Measurements from ENCODE around the gene RIOX2. TPM values are rescaled to one million over a fixed set of nuclear protein-coding genes. Genes with fewer than 3 reads are reported as not detected.

RIOX2 gene
- polyA plus RNA-seq, 3 donors: 31.8 to 41.6 (median 33.2) TPM

GRCh38 chr3:97996988-97997387 lies 24.8 kb upstream of the RIOX2 start:
- no peak for DNase-seq (ENCODE audit: extremely low read depth in 1 of 11, low read depth in 9 of 11, low spot score in 4 of 11)

DNA sequence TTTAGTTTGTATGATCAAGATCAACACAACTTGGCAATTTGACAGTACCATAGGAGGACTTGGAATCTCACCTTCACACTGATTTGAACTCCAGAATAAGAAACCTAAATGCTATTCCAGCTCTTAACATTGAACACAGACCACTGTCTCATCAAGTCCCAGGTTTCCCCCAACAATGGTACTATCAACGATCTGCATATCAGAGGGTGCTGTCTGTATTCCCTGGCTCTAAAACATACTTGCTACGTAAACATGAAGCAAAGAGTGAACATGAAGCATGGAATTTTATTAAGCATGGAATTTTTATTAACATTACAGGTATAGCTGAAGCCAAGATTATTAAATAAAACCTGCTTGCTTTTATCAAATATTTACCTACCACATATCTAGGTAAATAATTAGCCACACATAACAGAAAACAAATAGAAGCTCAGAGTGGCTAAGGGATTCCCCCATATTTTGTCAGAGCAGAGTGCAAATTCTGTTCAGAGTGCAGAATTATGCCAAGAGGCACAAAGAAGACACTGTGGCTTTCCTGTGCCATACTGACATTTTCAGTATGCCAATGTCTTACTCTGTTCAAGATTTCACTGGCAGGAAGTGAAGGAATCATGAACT lies 22.2 kb upstream of the RIOX2 start:
- DNase-seq (ENCODE audit: extremely low read depth in 1 of 11, low read depth in 9 of 11, low spot score in 4 of 11): no peak

GRCh38 chr3:97993526-97993925 lies 21.3 kb upstream of the RIOX2 start:
- DNase-seq (ENCODE audit: extremely low read depth in 1 of 11, low read depth in 9 of 11, low spot score in 4 of 11): no peak

- DNase-seq (ENCODE audit: extremely low read depth in 1 of 11, low read depth in 9 of 11, low spot score in 4 of 11): no peak
These were observed 20.4 kb upstream of the RIOX2 start for GRCh38 chr3:97992547-97993173.

DNA sequence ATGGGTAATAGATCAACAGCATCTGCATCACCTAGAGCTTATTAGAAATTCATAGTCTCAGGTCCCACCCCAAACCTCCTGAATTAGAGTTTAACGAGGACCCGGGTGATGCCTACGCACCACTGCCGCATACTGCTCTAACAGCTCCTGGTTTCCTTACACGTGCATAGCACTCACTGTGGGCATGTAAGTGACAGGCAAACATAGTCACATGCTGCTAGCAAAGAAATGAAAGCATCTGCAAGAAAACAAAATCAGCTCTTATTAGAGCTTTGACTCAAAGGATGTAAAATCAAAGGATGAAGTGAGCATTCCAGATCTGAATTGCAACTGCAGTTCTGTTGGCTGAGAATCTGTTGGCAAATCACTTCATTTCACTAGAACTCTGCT lies 19.1 kb upstream of the RIOX2 start:
- DNase-seq (ENCODE audit: extremely low read depth in 1 of 11, low read depth in 9 of 11, low spot score in 4 of 11): no peak

DNA sequence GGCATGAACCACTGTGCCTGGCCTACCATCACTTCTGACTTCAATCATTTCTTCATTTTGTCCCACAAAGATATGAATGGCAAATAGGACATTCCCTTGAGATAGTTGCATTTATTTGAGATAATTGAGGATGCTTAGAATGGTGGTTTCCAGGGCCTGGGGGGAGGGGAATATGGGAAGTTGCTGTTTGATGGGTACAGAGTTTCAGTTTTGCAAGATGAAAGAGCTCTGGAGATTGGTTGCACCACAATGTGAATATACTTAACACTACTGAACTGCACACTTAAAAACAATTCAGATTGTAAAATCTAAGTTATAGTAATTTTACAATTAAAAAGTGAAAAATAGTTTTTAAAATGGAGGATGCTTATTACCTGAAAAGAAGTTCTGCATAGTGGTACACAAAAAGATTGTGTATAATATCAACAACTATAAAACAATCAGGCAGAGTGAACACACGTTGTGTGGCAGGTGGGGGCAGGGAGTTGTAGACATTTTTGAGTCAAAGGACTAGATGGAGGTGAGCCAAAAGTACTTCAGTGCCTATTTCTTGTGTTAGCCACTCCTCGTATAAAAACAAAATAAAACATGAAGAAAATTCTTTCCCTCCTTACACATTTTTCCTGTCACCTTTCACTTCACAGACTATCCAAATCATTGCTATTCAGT lies 18.5 kb upstream of the RIOX2 start:
- no peak for DNase-seq (ENCODE audit: extremely low read depth in 1 of 11, low read depth in 9 of 11, low spot score in 4 of 11)

DNA sequence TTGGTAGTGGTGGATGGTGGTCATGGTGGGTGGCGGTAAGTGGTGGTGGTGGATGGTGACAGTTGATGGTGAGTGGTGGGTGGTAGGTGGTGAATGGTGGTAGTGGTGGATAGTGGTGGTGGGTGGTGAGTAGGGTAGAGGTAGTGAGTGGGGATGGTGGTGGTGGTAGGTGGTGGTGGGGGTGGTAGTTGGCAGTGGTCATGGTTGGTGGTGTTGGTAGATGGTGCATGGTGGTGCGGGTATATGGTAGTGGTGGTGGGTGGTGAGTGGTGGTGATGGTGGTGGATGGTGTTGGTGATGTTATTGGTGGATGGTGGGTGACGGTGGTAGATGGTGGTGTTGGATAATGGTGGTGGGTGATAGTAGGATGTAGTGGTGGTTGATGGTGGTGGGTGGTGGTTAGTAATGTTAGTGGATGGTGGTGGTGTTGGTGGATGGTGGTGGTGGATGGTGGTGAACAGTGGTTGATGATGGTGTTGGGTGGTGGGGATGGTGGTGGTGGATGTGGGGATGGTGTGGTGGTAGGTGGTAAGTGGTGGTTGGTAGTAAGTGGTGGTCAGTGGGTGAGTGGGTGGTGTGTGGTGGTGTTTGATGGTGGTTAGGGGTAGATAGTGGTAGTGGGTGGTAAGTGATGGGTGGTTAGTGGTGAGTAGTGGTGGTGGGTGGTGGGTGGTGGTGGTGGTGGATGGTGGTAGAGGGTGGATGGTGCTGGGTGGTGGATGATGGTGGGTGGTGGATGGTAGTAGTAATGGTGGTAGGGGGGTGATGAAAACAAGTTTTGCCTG lies 16.7 kb upstream of the RIOX2 start:
- DNase-seq (ENCODE audit: extremely low read depth in 1 of 11, low read depth in 9 of 11, low spot score in 4 of 11): no peak

DNA sequence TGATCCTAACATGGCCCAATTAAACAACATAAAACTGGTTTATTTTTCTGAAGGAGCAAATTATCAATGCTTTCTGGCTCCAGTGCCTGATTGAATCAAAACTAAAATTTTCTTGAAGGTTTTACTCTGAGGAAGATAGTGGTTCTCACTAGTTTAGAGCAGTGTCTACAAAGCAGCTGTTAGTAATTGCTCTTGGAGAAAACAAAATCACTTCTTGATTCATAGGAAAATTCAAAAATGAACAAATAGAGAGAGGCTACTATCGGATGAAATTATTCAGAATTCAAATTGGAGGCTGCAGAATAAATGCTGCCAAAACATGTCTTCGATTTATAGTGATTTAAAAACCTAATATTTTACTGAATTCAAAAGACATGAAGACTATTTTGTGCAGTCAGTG lies 15.1 kb upstream of the RIOX2 start:
- no peak for DNase-seq (ENCODE audit: extremely low read depth in 1 of 11, low read depth in 9 of 11, low spot score in 4 of 11)

DNA sequence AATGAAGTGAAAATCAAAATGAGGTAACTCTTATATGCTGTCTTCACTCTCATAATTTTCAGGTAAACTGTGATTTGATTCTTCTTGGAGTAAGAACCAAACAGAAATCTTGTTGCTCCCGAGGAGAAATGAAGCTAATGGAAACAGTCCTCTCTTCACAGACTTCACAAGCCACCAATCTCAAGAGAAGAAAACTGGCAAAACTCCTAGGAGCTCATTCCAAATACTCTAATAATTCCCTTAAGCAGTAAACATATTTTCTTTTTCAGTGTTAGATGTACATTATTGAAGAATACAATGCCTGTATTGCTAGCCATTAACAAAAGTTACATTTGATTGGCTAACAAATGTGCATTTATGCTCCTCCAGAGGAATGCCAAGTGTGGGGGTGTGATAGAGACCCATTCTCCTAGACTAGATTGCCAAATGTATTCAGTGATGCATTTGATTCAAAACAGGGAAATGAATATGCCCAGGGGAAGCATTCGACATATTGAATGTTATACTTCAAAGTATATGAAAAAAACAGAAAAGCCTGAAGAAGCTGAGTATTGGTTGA lies 11.8 kb upstream of the RIOX2 start:
- DNase-seq (ENCODE audit: extremely low read depth in 1 of 11, low read depth in 9 of 11, low spot score in 4 of 11): no peak

DNA sequence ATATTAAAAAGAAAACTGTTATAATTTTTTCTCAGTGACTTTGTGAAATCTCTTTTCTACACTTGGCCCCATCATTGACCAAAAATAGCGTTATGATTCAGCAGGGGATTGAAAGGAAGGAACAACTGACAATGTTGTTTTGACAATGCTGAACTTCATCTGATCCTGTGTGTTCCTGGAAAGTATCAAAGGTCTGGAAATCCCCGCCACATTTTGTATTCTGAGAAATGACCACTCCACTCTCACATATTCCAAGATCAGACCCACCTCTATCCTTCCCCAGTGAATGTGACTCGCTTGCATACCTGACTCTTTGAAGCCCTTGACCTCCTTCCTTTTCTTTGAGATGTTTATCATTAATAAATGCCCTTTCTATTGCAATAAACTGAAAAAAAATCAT lies 9.7 kb upstream of the RIOX2 start:
- DNase-seq (ENCODE audit: extremely low read depth in 1 of 11, low read depth in 9 of 11, low spot score in 4 of 11): no peak

DNA sequence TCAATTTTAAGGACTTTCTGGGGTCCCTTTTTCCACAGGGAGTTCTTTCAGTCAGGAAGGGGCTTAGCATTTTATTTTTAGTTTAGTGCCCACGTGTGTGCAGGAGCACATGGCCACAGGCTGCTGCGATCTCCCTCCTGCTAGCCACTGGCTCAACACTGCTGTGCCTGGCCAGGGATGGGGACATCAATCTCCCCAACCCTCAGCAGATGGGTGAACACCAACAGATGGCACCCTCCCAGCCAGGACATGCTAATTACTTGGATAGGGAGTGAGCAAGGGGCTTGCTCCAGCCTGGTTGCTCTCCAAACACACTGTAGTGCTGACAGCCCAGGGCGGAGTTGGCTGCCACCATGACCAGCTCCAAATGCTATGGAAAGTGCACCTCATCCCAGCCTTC lies 7.4 kb upstream of the RIOX2 start:
- DNase-seq (ENCODE audit: extremely low read depth in 1 of 11, low read depth in 9 of 11, low spot score in 4 of 11): no peak

GRCh38 chr3:97975466-97975865 lies 3.2 kb upstream of the RIOX2 start:
- no peak for DNase-seq (ENCODE audit: extremely low read depth in 1 of 11, low read depth in 9 of 11, low spot score in 4 of 11)

GRCh38 chr3:97974996-97975395 lies 2.8 kb upstream of the RIOX2 start:
- DNase-seq (ENCODE audit: extremely low read depth in 1 of 11, low read depth in 9 of 11, low spot score in 4 of 11): no peak

GRCh38 chr3:97972976-97973375 lies 745 bp upstream of the RIOX2 start:
- no peak for DNase-seq (ENCODE audit: extremely low read depth in 1 of 11, low read depth in 9 of 11, low spot score in 4 of 11)

- no peak for DNase-seq (ENCODE audit: extremely low read depth in 1 of 11, low read depth in 9 of 11, low spot score in 4 of 11)
These were observed 1.1 kb downstream of the RIOX2 start for GRCh38 chr3:97970956-97971620.

DNA sequence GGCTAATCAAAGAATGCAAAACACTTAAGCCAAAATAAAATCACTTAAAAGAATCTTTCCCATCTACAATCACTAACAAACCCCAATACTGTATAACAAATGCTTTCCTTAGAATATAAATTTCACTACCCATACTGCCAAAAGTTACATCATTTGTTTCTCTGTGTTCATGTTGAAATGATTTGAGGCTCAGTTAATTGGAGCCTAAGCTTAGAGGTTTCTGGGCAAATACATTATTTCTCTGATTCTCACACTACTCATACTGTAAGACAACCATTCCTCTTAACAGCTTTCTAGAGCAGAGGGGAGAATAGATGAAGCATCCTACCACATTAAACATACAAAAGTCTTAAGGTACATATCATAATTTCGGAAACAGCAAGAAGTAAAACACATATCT lies 2.1 kb downstream of the RIOX2 start:
- no peak for DNase-seq (ENCODE audit: extremely low read depth in 1 of 11, low read depth in 9 of 11, low spot score in 4 of 11)

DNA sequence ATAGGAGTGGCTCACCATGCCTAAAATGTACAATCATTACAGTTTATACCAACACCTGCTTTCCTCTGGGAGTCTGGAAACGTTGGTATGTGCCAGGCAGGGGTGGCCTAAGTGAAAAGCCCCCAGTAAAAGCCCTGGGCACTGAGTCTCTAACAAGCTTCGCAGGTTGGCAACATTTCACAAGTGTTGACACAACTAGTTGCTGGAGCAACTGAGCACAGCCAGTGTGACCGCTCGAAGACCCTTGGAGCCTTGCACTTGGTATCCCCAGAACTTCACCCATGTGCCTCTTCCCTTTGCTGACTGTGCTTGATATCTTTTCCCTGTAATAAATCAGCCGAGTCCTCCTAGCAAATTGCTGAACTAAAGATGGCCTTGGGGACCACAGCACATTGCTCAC lies 2.7 kb downstream of the RIOX2 start:
- no peak for DNase-seq (ENCODE audit: extremely low read depth in 1 of 11, low read depth in 9 of 11, low spot score in 4 of 11)

DNA sequence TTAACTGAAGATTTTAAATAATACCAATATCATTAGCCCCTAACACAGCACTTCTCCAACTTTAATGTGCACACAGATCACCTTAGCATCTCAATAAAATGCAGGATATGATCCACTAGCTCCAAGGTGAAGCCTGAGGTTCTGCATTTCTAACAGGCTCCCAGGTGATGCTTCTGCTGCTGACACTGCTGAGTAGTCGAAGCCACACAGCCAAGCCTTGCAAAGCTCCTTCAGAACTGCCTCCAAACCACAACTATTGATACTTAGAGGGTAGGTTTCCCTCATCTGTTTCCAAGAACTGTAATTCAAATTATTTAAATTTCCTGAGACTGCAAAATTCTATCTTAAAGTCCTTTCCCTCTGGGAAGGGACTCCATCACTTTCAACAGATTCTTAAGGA lies 3.9 kb downstream of the RIOX2 start:
- no peak for DNase-seq (ENCODE audit: extremely low read depth in 1 of 11, low read depth in 9 of 11, low spot score in 4 of 11)

DNA sequence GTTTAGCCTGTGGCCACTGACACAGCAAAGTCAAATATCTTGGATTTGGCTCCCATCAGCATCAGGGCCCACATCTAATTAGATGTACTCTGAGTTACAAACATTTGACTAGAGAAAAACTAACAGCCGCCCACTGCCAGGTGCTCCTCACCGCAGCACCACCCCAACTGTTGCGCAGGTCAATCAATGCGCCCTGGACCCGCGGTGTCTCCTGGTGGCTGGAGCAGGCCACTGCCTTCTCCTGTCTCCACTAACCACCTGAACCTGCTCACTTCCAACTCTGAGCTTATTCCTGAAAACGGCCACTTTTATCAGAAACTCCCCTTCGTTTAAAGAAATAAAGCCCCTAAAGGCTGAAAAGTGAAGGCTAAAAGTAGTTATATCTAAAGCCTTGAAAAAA lies 4.3 kb downstream of the RIOX2 start:
- DNase-seq (ENCODE audit: extremely low read depth in 1 of 11, low read depth in 9 of 11, low spot score in 4 of 11): no peak
